ENCODE measurements around the gene GSTM3.
"Not testable (repeated sequence)": the region's sequence is repeated elsewhere in the genome, so short reads cannot be mapped to it uniquely, and the experiment has no call there.

GSTM3 gene

GRCh38 chr1:109708949-109709348 is 31.9 kb downstream of the GSTM3 start:
- H3K27ac ChIP-seq; DNase-seq (ENCODE audit: low read depth, low spot score): not testable (repeated sequence)

GRCh38 chr1:109705411-109705810 is 35.4 kb downstream of the GSTM3 start:
- H3K27ac ChIP-seq = no peak overlapping the region
- DNase-seq (ENCODE audit: low read depth, low spot score) = no peak

- no peak overlapping the region for H3K27ac ChIP-seq
- DNase-seq (ENCODE audit: low read depth, low spot score) = no peak
Measured at GRCh38 chr1:109704173-109704572, 36.7 kb downstream of the GSTM3 start.

- not testable (repeated sequence) for DNase-seq (ENCODE audit: low read depth, low spot score)
Measured at GRCh38 chr1:109702940-109703339, 37.9 kb downstream of the GSTM3 start.

GRCh38 chr1:109697861-109698260 is 43.0 kb downstream of the GSTM3 start:
- not testable (repeated sequence) for DNase-seq (ENCODE audit: low read depth, low spot score); H3K27ac ChIP-seq

More at GRCh38 chr1:109702940-109703339, 37.9 kb downstream of the GSTM3 start:
- H3K27ac ChIP-seq = not testable (repeated sequence)

GRCh38 chr1:109697066-109697465 is 43.8 kb downstream of the GSTM3 start:
- no peak for DNase-seq (ENCODE audit: low read depth, low spot score)
- no peak overlapping the region for H3K27ac ChIP-seq

GRCh38 chr1:109695138-109695537 is 45.7 kb downstream of the GSTM3 start:
- H3K27ac ChIP-seq; DNase-seq (ENCODE audit: low read depth, low spot score): not testable (repeated sequence)

- DNase-seq (ENCODE audit: low read depth, low spot score); H3K27ac ChIP-seq: not testable (repeated sequence)
Measured at GRCh38 chr1:109694400-109694799, 46.4 kb downstream of the GSTM3 start.

GRCh38 chr1:109691759-109692158 is 49.1 kb downstream of the GSTM3 start:
- no peak overlapping the region for H3K27ac ChIP-seq
- no peak for DNase-seq (ENCODE audit: low read depth, low spot score)

- no peak for DNase-seq (ENCODE audit: low read depth, low spot score)
- H3K27ac ChIP-seq = no peak overlapping the region
Measured at GRCh38 chr1:109689844-109690405, 50.9 kb downstream of the GSTM3 start.

GRCh38 chr1:109687641-109688499 is 53.0 kb downstream of the GSTM3 start, which contains the start of gene GSTM1:
Gene GSTM1 (plus strand): TSS chr1:109687817. CDS start chr1:109687874, 57 bp downstream.
- DNase-seq (ENCODE audit: low read depth, low spot score) = no peak
- no peak within 1 kb of the TSS for H3K27ac ChIP-seq

- not testable (repeated sequence) for H3K27ac ChIP-seq; DNase-seq (ENCODE audit: low read depth, low spot score)
Measured at GRCh38 chr1:109687109-109687508, 53.7 kb downstream of the GSTM3 start.

GRCh38 chr1:109685890-109686289 is 54.9 kb downstream of the GSTM3 start:
- DNase-seq (ENCODE audit: low read depth, low spot score); H3K27ac ChIP-seq: not testable (repeated sequence)

- H3K27ac ChIP-seq; DNase-seq (ENCODE audit: low read depth, low spot score): not testable (repeated sequence)
Measured at GRCh38 chr1:109685399-109685798, 55.4 kb downstream of the GSTM3 start.

GRCh38 chr1:109684777-109685176 is 56.1 kb downstream of the GSTM3 start:
- DNase-seq (ENCODE audit: low read depth, low spot score); H3K27ac ChIP-seq: not testable (repeated sequence)

Data from epithelial cell of prostate (primary cell).